GM18858 (cell line): ENCODE measurements around the gene MAST2.
A peak's percentile ranks its signal among the peaks of the same experiment; 100 is the strongest.

Source experiments
- ATAC-seq: cut with Tn5 transposase; IDR thresholded peaks from one replicate; pipeline ENCODE4 v1.9.1; 2021; ENCODE audit not compliant: unreplicated experiment

The MAST2 gene

GRCh38 chr1:46013581-46013980, 210.2 kb downstream of the MAST2 start:
- ATAC-seq = no peak

GRCh38 chr1:46017876-46018503, 214.6 kb downstream of the MAST2 start:
- no peak for ATAC-seq

- no peak for ATAC-seq
Measured at GRCh38 chr1:46019348-46019747, 215.9 kb downstream of the MAST2 start.

DNA sequence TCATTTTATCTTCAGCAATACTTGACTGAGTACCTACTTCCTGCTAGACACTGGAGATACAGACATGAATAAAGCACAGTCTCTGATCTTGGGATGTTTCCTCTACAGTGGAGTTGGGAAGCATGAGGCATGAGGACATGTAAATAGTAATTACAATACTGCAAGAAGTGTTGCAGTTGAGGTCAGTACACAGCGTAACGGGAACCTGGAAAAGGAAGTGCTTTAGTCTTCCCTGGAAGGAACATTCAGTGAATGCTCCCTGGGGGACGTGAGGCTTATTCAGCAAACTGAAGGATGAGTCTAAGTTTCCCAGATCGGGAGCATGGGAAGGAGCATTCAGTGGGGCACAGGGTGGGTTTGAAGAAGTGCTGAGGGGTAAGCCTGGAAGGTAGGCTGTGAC, 216.6 kb downstream of the MAST2 start:
- no peak for ATAC-seq

DNA sequence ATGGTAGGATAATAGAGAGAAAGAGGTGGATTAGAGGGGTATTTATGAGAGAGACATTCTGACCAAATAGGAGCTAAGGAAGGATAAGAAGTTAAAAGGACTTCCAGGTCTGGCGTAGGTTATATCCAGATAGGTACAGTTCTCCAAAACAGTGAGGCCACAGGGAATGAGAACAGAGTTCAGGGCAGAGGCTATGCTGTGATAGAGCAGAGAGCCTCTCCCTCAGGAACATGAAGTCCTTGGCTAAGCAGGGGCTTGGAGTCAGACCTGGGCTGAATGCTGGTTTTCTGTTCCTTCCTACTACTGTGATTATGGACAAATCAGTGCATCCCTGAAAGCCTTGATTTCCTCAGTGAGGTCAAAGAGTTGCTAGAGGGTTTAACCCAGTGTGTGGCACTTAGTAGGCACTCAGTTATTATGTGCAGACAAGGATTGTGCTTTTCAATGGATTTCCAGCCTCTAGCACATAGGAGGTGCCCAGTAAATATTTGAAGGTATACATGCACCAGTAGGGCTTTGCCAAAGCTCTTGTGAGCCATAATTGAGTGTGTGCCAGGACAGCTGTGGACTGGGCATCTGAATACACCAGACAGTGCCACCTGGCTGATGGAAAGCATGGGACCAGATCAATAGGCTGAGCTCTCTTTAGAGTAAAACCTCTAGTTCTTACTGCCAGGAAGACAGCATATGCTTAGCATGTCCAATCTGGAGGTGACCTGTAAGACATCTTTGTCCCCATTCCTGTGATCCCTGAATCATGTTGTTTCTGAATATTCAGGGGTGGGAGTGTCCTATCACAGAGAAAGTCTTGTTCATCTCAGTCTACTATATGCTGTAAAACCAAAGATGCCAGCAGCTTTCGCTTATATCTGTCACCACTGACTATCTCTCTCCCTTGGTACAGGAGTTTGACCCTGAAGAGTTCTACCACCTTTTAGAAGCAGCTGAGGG, 217.9 kb downstream of the MAST2 start:
- no peak for ATAC-seq

DNA sequence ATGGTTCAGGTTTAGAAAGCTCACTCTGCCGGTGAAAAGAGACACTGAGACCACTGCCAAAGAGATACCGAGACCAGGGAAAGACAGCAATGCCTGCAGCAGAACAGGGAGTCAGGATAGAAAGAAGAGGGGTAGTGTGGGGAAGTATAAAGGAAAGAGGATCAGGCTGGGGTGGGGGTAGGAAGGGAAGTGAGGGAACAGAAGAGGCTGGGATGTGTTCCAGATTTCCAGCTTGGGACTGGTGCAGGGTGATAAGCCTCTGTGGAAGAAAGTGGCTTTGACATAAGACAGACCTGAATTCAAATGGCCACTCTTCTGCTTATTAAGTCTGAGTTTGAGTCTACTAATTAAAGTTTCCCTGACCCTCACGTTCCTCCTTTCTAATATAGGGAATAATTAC, 223.1 kb downstream of the MAST2 start:
- no peak for ATAC-seq

DNA sequence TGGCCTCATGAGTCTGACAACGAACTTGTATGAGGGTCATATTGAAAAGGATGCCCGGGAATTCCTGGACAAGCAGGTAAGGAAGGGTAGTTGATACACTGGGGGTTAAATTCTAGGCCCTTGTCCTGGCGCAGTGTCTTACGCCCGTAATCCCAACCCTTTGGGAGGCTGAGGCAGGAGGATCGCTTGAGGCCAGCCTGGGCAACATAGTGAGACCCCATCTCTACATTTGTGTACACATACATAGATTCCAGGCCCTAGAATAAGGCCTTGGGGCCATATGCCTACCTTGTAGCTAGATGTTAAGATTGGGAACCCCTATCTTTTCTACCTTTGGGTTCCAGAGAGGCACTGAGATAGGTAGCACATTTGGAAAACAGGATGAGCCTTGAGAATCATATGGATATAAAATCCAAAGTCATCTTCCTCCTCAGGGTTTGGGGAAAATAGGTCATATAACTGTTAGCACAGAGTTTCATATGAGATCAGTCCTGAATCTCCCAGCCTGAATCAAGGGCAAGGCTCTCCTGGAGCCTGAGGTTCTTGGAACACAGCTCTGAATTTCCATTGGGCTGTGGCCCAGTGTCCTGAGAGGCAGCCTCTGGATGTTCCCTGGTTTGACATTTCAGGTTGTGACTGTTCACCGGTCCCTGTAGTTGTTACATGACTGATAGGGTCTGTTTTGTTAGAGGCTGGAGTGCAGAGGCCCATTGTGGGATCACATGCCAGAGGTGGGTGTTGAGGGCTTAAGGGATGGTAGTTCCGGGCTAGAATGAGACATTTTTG, 224.6 kb downstream of the MAST2 start:
- no peak for ATAC-seq

DNA sequence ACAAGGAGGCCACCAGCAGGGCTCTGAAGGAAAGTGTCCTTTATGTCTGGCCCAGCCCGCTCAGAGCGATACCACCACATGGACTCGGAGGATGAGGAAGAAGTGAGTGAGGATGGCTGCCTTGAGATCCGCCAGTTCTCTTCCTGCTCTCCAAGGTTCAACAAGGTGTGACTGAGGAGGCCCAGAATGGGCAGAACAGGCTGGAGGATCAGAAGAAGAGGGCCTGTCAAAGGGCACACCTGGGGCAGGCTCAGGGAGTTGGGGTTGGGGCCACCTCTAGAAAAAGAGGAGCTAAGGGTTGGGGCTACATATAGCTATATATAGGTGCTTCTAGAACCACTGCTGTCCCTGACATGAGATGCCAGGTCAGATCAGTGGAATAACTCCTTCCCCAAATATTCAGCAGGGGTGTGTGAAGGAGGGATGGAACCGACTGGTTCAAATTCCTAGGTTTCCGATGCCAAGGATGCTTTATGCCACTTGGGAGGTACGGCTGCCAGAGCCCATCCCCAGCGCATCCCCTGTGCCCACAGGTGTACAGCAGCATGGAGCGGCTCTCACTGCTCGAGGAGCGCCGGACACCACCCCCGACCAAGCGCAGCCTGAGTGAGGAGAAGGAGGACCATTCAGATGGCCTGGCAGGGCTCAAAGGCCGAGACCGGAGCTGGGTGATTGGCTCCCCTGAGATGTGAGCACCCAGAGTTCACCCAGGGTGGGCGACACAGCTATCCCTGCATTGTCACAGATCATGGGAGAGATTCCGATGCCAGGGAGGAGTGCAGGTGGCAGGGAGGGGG, 226.9 kb downstream of the MAST2 start:
- no peak for ATAC-seq

DNA sequence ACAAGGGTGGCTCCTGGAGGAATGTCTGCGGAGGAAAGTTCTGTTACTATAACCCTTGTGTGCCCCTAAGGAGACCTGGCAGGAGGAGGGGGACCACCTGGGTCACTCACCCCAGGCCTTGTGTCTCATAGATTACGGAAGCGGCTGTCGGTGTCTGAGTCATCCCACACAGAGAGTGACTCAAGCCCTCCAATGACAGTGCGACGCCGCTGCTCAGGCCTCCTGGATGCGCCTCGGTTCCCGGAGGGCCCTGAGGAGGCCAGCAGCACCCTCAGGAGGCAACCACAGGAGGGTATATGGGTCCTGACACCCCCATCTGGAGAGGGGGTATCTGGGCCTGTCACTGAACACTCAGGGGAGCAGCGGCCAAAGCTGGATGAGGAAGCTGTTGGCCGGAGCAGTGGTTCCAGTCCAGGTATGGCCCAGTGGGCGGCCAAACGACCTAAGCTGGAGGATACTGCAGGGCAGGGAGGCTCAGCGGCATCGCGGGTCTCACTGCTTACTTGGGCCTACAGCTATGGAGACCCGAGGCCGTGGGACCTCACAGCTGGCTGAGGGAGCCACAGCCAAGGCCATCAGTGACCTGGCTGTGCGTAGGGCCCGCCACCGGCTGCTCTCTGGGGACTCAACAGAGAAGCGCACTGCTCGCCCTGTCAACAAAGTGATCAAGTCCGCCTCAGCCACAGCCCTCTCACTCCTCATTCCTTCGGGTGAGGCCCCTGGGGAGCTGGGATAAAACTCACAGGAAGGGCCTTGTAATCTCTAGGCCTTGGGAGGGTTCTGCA, 227.7 kb downstream of the MAST2 start:
- no peak for ATAC-seq

DNA sequence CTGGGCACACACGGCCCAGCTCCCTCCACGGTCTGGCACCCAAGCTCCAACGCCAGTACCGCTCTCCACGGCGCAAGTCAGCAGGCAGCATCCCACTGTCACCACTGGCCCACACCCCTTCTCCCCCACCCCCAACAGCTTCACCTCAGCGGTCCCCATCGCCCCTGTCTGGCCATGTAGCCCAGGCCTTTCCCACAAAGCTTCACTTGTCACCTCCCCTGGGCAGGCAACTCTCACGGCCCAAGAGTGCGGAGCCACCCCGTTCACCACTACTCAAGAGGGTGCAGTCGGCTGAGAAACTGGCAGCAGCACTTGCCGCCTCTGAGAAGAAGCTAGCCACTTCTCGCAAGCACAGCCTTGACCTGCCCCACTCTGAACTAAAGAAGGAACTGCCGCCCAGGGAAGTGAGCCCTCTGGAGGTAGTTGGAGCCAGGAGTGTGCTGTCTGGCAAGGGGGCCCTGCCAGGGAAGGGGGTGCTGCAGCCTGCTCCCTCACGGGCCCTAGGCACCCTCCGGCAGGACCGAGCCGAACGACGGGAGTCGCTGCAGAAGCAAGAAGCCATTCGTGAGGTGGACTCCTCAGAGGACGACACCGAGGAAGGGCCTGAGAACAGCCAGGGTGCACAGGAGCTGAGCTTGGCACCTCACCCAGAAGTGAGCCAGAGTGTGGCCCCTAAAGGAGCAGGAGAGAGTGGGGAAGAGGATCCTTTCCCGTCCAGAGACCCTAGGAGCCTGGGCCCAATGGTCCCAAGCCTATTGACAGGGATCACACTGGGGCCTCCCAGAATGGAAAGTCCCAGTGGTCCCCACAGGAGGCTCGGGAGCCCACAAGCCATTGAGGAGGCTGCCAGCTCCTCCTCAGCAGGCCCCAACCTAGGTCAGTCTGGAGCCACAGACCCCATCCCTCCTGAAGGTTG, 231.4 kb downstream of the MAST2 start:
- no peak for ATAC-seq

GRCh38 chr1:46036894-46037839, 233.8 kb downstream of the MAST2 start:
- no peak for ATAC-seq

GRCh38 chr1:46039571-46040052, 236.2 kb downstream of the MAST2 start:
- ATAC-seq = no peak

- ATAC-seq = no peak
Measured at GRCh38 chr1:46041551-46041950, 238.1 kb downstream of the MAST2 start.

DNA sequence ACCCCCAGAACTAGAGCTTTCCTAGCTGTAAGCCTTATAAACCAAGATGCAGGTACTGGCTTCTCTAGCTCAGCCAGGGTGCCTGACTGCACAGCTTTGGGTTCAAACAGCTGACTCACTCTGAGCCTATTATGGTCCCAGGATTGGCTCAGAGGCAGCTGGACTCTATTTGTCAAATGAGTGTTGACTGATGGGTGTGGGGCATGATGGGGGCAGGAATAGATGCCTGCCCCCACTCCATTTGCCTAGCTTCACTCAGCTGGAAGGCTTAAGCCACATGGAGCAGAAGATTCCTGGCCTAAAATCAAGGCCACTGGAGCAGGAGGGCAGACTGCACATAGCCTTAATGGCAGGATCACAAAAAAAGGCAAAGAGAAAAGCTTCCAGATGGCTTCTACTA, 238.6 kb downstream of the MAST2 start:
- no peak for ATAC-seq

GRCh38 chr1:46043458-46044017, 240.1 kb downstream of the MAST2 start:
- peak; percentile 78 for ATAC-seq

DNA sequence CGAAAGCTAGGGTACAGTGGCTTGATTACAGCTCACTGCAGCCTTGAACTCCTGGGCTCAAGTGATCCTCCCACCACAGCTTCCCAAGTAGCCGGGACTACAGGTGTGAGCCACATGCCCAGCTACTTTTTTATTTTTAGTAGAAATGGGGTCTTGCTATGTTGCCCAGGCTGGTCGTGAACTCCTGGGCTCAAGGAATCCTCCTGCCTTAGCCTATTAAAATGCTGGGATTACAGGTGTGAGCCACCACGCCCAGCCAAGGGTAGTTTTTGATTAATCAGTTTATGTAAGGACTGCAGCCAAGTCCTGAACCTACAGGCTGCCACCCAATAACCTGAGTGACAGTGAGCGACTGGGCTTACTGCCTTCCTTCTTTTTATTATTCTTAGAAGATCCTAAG, 240.7 kb downstream of the MAST2 start:
- ATAC-seq = no peak

GRCh38 chr1:46053734-46054133, 250.3 kb downstream of the MAST2 start:
- ATAC-seq = no peak
